Cardiac muscle cell (in vitro differentiated cells and primary cell): Measurements from ENCODE around the gene CTAGE4. TPM values are rescaled to one million over a fixed set of nuclear protein-coding genes. Genes with fewer than 3 reads are reported as not detected.

ENCODE experiments used
- polyA plus RNA-seq: library from polyadenylated mRNA; unstranded; fragments of >200 nt; fragmentation: Nextera tagmentation; extraction: Ambion mirVana; gene quantifications from 2 replicates; pipeline ENCODE4 v1.2.1, GENCODE V29; 2016
- total RNA-seq: library from RNA; depleted of rRNA; stranded (reverse); fragments of >200 nt; gene quantifications from 2 replicates; pipeline ENCODE4 v1.2.3, GENCODE V29; 2016

CTAGE4 gene
- total and polyA plus RNA-seq, 2 experiments from 2014 or later: not detected

Other genes starting within 250 kb of the CTAGE4 start
- not detected in 2 replicates for gene OR2F2, start 248.2 kb upstream of the CTAGE4 start, total RNA-seq
- not detected in 2 replicates for gene OR2F2, start 248.2 kb upstream of the CTAGE4 start, polyA plus RNA-seq
- not detected in 2 replicates for gene OR2F1, start 228.6 kb upstream of the CTAGE4 start, total RNA-seq
- not detected in 2 replicates for gene OR2F1, start 228.6 kb upstream of the CTAGE4 start, polyA plus RNA-seq
- gene OR6B1, start 183.1 kb upstream of the CTAGE4 start, total RNA-seq: not detected in 2 replicates
- gene OR6B1, start 183.1 kb upstream of the CTAGE4 start, polyA plus RNA-seq: not detected in 2 replicates
- not detected in 2 replicates for gene OR2A5, start 134.5 kb upstream of the CTAGE4 start, total RNA-seq
- not detected in 2 replicates for gene OR2A5, start 134.5 kb upstream of the CTAGE4 start, polyA plus RNA-seq
- gene OR2A25, start 113.7 kb upstream of the CTAGE4 start, total RNA-seq: not detected in 2 replicates
- gene OR2A25, start 113.7 kb upstream of the CTAGE4 start, polyA plus RNA-seq: not detected in 2 replicates
- not detected in 2 replicates for gene OR2A12, start 97.2 kb upstream of the CTAGE4 start, total RNA-seq
- not detected in 2 replicates for gene OR2A12, start 97.2 kb upstream of the CTAGE4 start, polyA plus RNA-seq
- gene OR2A2, start 73.9 kb upstream of the CTAGE4 start, total RNA-seq: not detected in 2 replicates
- gene OR2A2, start 73.9 kb upstream of the CTAGE4 start, polyA plus RNA-seq: not detected in 2 replicates
- not detected in 2 replicates for gene OR2A14, start 60.3 kb upstream of the CTAGE4 start, total RNA-seq
- not detected in 2 replicates for gene OR2A14, start 60.3 kb upstream of the CTAGE4 start, polyA plus RNA-seq
- gene ARHGEF35, start 12.4 kb downstream of the CTAGE4 start, total RNA-seq: 0.35 and 1.7 TPM in 2 replicates
- 0.93 and 1.8 TPM in 2 replicates for gene ARHGEF35, start 12.4 kb downstream of the CTAGE4 start, polyA plus RNA-seq
- gene OR2A42, start 56.1 kb downstream of the CTAGE4 start, total RNA-seq: not detected in 2 replicates
- gene OR2A42, start 56.1 kb downstream of the CTAGE4 start, polyA plus RNA-seq: not detected in 2 replicates
- gene OR2A7, start 81.3 kb downstream of the CTAGE4 start, total RNA-seq: 0.18 TPM in 1 of 2 replicates, not detected in the other
- gene OR2A7, start 81.3 kb downstream of the CTAGE4 start, polyA plus RNA-seq: 0.59 TPM in 1 of 2 replicates, not detected in the other
- not detected in 2 replicates for gene CTAGE8, start 85.8 kb downstream of the CTAGE4 start, total RNA-seq
- gene CTAGE8, start 85.8 kb downstream of the CTAGE4 start, polyA plus RNA-seq: 0.21 TPM in 1 of 2 replicates, not detected in the other
- not detected in 2 replicates for gene OR2A1, start 129.0 kb downstream of the CTAGE4 start, total RNA-seq
- gene OR2A1, start 129.0 kb downstream of the CTAGE4 start, polyA plus RNA-seq: not detected in 2 replicates
- 0.95 and 1.3 TPM in 2 replicates for gene ARHGEF5, start 171.9 kb downstream of the CTAGE4 start, total RNA-seq
- gene ARHGEF5, start 171.9 kb downstream of the CTAGE4 start, polyA plus RNA-seq: 1.00 and 1.2 TPM in 2 replicates
- not detected in 2 replicates for gene NOBOX, start 220.2 kb downstream of the CTAGE4 start, total RNA-seq
- gene NOBOX, start 220.2 kb downstream of the CTAGE4 start, polyA plus RNA-seq: not detected in 2 replicates